Measurements from ENCODE around the gene ZNF609. TPM values are rescaled to one million over a fixed set of nuclear protein-coding genes. Genes with fewer than 3 reads are reported as not detected.
A peak's percentile ranks its signal among the peaks of the same experiment; 100 is the strongest.

Gene ZNF609
- total RNA-seq, 5 donors from 2014 or later (not counting 1 experiment from before 2014, with no cell fraction given): 52.7 to 81.8 (median 59.3) TPM

DNA sequence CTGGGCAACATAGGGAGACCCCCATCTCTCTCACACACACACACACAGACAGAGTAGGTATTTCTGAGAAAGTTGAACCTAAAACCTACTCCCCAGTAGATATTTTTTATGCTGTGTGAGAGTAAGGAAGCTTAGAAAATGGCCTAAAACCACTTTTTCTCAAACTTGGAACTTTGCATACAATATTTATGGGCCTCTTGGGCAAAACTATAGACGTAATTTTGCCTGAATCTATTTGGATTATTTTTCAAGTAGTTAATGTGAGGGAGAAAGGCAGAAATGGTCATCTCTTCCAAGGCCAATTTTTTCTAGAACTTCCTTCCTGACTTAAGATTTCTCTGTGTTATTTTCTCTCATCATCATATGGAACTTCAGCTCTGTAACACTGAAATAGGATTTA lies 81.7 kb downstream of the ZNF609 start:
- Mint-ChIP-seq H3K36me3 (peaks cover 26% of the 10 kb centered on the region), H3K27me3 (no peaks in the 10 kb centered on the region), H3K4me1 (peaks cover 40 to 57% (median 46%) of the 10 kb centered on the region in 3 donors), H3K4me3 (no peak overlapping the region), H3K9me3 (peaks cover 0 to 4% (median 0%) of the 10 kb centered on the region in 3 donors), H3K27ac (peak overlapping the region in 1 of 2 donors; percentile 39)
- ChIA-PET CTCF (no interaction called here), POLR2A (no interaction called here)
- no CpG with 5 or more reads among the region's 1 CpG for WGBS (ENCODE audit: insufficient coverage)
- Histone ChIP-seq H3K9me3 (no peaks in the 10 kb centered on the region), H3K27ac (ENCODE audit: low read length) (no peak overlapping the region), H3K27me3 (replicated peaks in 1 of 2; ENCODE audit: control insufficient read depth in 2 of 2, extremely low read depth in 1 of 2, insufficient read depth in 2 of 2, low read length in 1 of 2) (no peaks in the 10 kb centered on the region), H3K36me3 (ENCODE audit: control insufficient read depth in 2 of 2, extremely low read depth in 1 of 2, insufficient read depth in 1 of 2, low read length in 1 of 2) (no peaks in the 10 kb centered on the region), H3K4me1 (ENCODE audit: control insufficient read depth in 1 of 2, extremely low read depth in 1 of 2, insufficient read depth in 2 of 2, low read length in 2 of 2) (no peaks in the 10 kb centered on the region), H3K4me3 (ENCODE audit: control insufficient read depth in 1 of 2, extremely low read depth in 1 of 2, low read length in 1 of 2) (no peak overlapping the region)
- DNase-seq: no peak
- no peak for ATAC-seq (replicated peaks in 1 of 4)

DNA sequence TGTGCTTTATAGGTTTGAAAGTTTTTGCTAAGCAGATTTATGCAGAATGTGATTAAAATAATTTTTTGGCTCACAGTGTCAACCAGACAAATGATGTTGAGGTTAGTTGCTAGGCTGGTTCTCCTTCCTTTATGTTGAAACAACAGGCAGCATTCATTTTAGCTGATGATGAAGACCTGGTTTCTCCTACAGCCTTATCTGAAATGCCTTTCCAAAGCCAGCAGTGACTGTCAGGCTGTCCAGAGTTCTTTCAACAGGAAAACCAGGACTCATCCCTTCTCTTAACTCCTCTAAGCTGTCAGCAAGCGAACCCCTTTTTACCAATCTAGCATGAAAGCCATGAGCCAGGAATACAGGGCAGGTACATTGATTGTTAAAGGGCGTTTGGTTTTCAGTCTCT lies 84.1 kb downstream of the ZNF609 start:
- ChIA-PET CTCF (no interaction called here), POLR2A (no interaction called here)
- Mint-ChIP-seq H3K27ac (peak overlapping the region in 1 of 2 donors; percentile 66), H3K9me3 (peaks cover 0 to 4% (median 0%) of the 10 kb centered on the region in 3 donors), H3K4me1 (peaks cover 58 to 70% (median 60%) of the 10 kb centered on the region in 3 donors), H3K27me3 (no peaks in the 10 kb centered on the region), H3K4me3 (no peak overlapping the region), H3K36me3 (peaks cover 28% of the 10 kb centered on the region)
- Histone ChIP-seq H3K27ac (ENCODE audit: low read length) (no peak overlapping the region), H3K4me3 (ENCODE audit: control insufficient read depth in 1 of 2, extremely low read depth in 1 of 2, low read length in 1 of 2) (no peak overlapping the region), H3K9me3 (no peaks in the 10 kb centered on the region), H3K4me1 (ENCODE audit: control insufficient read depth in 1 of 2, extremely low read depth in 1 of 2, insufficient read depth in 2 of 2, low read length in 2 of 2) (peaks cover 2 to 3% of the 10 kb centered on the region in 2 experiments), H3K36me3 (ENCODE audit: control insufficient read depth in 2 of 2, extremely low read depth in 1 of 2, insufficient read depth in 1 of 2, low read length in 1 of 2) (no peaks in the 10 kb centered on the region), H3K27me3 (replicated peaks in 1 of 2; ENCODE audit: control insufficient read depth in 2 of 2, extremely low read depth in 1 of 2, insufficient read depth in 2 of 2, low read length in 1 of 2) (no peaks in the 10 kb centered on the region)
- 100% methylated on average over 1 of the region's 2 CpGs for WGBS (ENCODE audit: insufficient coverage)
- ATAC-seq (replicated peaks in 1 of 4) (no peak), DNase-seq (no peak)

DNA sequence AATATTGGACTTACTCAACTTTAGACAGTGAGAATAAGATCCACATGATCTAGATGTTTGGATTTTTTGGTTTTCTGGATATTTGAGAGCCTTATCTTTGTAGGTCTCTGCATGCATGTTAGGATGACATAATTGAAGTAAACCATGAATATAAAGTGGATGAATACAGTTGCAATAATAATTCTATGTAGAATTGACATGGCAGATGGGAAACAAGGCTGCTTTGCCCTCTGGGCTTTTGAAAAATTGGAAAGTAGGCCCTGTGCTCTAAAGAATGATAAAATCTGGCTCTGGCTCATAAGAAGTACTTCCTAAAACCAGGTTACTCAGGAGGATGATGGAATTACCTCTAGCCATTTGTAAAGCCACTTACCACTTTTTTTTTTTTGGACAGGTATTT lies 86.9 kb downstream of the ZNF609 start:
- peaks cover 4 to 5% of the 10 kb centered on the region in 2 experiments for H3K4me1 ChIP-seq (ENCODE audit: control insufficient read depth in 1 of 2, extremely low read depth in 1 of 2, insufficient read depth in 2 of 2, low read length in 2 of 2)
- no peak overlapping the region for H3K4me3 ChIP-seq (ENCODE audit: control insufficient read depth in 1 of 2, extremely low read depth in 1 of 2, low read length in 1 of 2)
- ChIA-PET CTCF (no interaction called here), POLR2A (no interaction called here)
- Mint-ChIP-seq H3K4me1 (peaks cover 68 to 77% (median 69%) of the 10 kb centered on the region in 3 donors), H3K36me3 (peaks cover 32% of the 10 kb centered on the region), H3K27me3 (no peaks in the 10 kb centered on the region), H3K9me3 (peaks cover 0 to 4% (median 0%) of the 10 kb centered on the region in 3 donors), H3K27ac (peak overlapping the region in 1 of 2 donors; percentile 52), H3K4me3 (no peak overlapping the region)
- no peaks in the 10 kb centered on the region for H3K36me3 ChIP-seq (ENCODE audit: control insufficient read depth in 2 of 2, extremely low read depth in 1 of 2, insufficient read depth in 1 of 2, low read length in 1 of 2)
- DNase-seq (no peak), ATAC-seq (replicated peaks in 1 of 4) (no peak)
- H3K27me3 ChIP-seq (replicated peaks in 1 of 2; ENCODE audit: control insufficient read depth in 2 of 2, extremely low read depth in 1 of 2, insufficient read depth in 2 of 2, low read length in 1 of 2): no peaks in the 10 kb centered on the region
- no peak overlapping the region for H3K27ac ChIP-seq (ENCODE audit: low read length)
- H3K9me3 ChIP-seq: no peaks in the 10 kb centered on the region

DNA sequence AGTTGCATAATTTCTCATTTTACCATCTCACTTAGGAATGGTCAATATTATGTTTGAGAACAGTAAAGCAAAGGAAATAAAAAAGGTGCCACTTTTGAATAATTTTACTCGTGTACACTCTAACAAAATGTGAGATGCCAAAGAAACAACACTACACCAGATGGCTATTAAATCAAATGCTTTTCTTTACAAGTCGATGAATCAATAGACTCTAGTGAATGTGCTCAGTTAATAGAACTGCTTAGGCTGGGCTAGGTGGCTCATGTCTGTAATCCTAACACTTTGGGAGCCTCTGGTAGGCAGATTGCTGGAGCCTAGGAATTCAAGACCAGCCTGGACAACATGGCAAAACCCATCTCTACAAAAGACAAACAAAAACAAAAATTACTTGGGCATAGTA lies 87.9 kb downstream of the ZNF609 start:
- DNase-seq (no peak), ATAC-seq (replicated peaks in 1 of 4) (no peak)
- Mint-ChIP-seq H3K27me3 (no peaks in the 10 kb centered on the region), H3K27ac (peak overlapping the region in 1 of 2 donors; percentile 55), H3K9me3 (peaks cover 0 to 4% (median 0%) of the 10 kb centered on the region in 3 donors), H3K4me1 (peaks cover 69 to 78% (median 71%) of the 10 kb centered on the region in 3 donors), H3K36me3 (peaks cover 29% of the 10 kb centered on the region), H3K4me3 (no peak overlapping the region)
- no CpG with 5 or more reads among the region's 2 CpGs for WGBS (ENCODE audit: insufficient coverage)
- no peaks in the 10 kb centered on the region for H3K27me3 ChIP-seq (replicated peaks in 1 of 2; ENCODE audit: control insufficient read depth in 2 of 2, extremely low read depth in 1 of 2, insufficient read depth in 2 of 2, low read length in 1 of 2)
- no peak overlapping the region for H3K4me3 ChIP-seq (ENCODE audit: control insufficient read depth in 1 of 2, extremely low read depth in 1 of 2, low read length in 1 of 2)
- peaks cover 5 to 9% of the 10 kb centered on the region in 2 experiments for H3K4me1 ChIP-seq (ENCODE audit: control insufficient read depth in 1 of 2, extremely low read depth in 1 of 2, insufficient read depth in 2 of 2, low read length in 2 of 2)
- CTCF ChIA-PET: interaction anchor here in 1 of 2 donors (0.6 kb wide), 1 partner anchor 36 kb away, joined by 3 read pairs; no protein-coding TSS in a partner anchor
- no peaks in the 10 kb centered on the region for H3K36me3 ChIP-seq (ENCODE audit: control insufficient read depth in 2 of 2, extremely low read depth in 1 of 2, insufficient read depth in 1 of 2, low read length in 1 of 2)
- POLR2A ChIA-PET: no interaction called here
- no peaks in the 10 kb centered on the region for H3K9me3 ChIP-seq
- no peak overlapping the region for H3K27ac ChIP-seq (ENCODE audit: low read length)

DNA sequence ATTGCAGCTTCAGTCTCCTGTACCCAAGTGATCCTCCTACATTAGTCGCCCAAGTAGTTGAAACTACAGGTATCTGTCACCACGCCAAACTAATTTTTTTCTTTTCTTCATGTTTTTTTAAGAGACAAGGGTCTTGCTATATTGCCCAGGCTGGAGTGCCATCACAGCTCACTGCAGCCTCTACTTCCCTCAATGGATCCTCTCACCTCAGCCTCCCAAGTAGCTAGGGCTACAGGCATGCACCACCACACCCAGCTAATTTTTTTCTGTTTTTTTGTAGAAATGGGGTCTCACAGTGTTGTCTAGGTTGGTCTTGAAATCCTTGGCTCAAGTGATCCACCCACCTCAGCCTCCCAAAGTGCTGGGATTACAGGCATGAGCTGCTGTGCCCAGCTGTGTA lies 89.5 kb downstream of the ZNF609 start:
- H3K27ac ChIP-seq (ENCODE audit: low read length): no peak overlapping the region
- WGBS (ENCODE audit: insufficient coverage): 100% methylated on average over 1 of the region's 2 CpGs
- DNase-seq (no peak), ATAC-seq (replicated peaks in 1 of 4) (no peak)
- H3K27me3 ChIP-seq (replicated peaks in 1 of 2; ENCODE audit: control insufficient read depth in 2 of 2, extremely low read depth in 1 of 2, insufficient read depth in 2 of 2, low read length in 1 of 2): no peaks in the 10 kb centered on the region
- no peak overlapping the region for H3K4me3 ChIP-seq (ENCODE audit: control insufficient read depth in 1 of 2, extremely low read depth in 1 of 2, low read length in 1 of 2)
- H3K27ac Mint-ChIP-seq: peak overlapping the region in 1 of 2 donors; percentile 9
- no peak overlapping the region for H3K4me3 Mint-ChIP-seq
- ChIA-PET CTCF (no interaction called here), POLR2A (interaction anchor here in 1 of 2 donors (0.5 kb wide), 1 partner anchor 1061 kb away, joined by 4 read pairs; no protein-coding TSS in a partner anchor)
- no peaks in the 10 kb centered on the region for H3K27me3 Mint-ChIP-seq
- peaks cover 61 to 76% (median 63%) of the 10 kb centered on the region in 3 donors for H3K4me1 Mint-ChIP-seq
- peaks cover 17% of the 10 kb centered on the region for H3K36me3 Mint-ChIP-seq
- H3K9me3 Mint-ChIP-seq: peaks cover 0 to 4% (median 0%) of the 10 kb centered on the region in 3 donors
- no peaks in the 10 kb centered on the region for H3K36me3 ChIP-seq (ENCODE audit: control insufficient read depth in 2 of 2, extremely low read depth in 1 of 2, insufficient read depth in 1 of 2, low read length in 1 of 2)
- H3K4me1 ChIP-seq (ENCODE audit: control insufficient read depth in 1 of 2, extremely low read depth in 1 of 2, insufficient read depth in 2 of 2, low read length in 2 of 2): peaks cover 5 to 9% of the 10 kb centered on the region in 2 experiments
- H3K9me3 ChIP-seq: no peaks in the 10 kb centered on the region

DNA sequence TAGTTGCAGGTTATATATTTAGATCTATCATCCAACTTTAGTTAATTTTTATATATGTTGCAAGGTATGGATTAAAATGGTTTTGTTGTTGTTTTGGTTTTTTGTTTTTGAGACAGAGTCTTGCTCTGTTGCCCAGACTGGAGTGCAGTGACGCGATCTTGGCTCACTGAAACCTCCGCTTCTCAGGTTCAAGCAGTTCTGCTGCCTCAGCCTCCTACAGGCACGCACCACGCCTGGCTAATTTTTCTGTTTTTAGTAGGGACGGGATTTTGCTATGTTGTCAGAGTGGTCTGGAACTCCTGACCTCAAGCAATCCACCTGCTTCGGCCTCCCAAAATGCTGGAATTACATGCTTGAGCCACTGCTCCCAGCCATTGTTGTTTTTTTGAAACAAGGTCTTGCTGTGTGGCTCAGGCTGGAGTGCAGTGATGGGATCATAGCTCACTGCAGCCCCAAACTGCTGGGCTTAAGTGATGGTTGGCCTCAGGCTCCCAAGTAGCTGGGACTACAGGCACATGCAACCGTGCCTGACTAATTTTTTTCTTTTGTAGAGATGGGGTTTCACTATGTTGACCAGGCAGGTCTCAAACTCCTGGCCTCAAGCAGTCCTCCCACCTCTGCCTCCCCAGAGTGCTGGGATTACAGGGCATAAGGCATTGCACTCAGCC lies 92.0 kb downstream of the ZNF609 start:
- 100% methylated on average over 4 of the region's 8 CpGs for WGBS (ENCODE audit: insufficient coverage)
- no peaks in the 10 kb centered on the region for H3K27me3 Mint-ChIP-seq
- H3K4me3 ChIP-seq (ENCODE audit: control insufficient read depth in 1 of 2, extremely low read depth in 1 of 2, low read length in 1 of 2): no peak overlapping the region
- H3K4me3 Mint-ChIP-seq: no peak overlapping the region
- H3K36me3 Mint-ChIP-seq: peaks cover 10% of the 10 kb centered on the region
- H3K4me1 Mint-ChIP-seq: peaks cover 51 to 60% (median 52%) of the 10 kb centered on the region in 3 donors
- no peak overlapping the region for H3K27ac ChIP-seq (ENCODE audit: low read length)
- ChIA-PET CTCF (no interaction called here), POLR2A (interaction anchor here (0.7 to 0.8 kb wide), 2 partner anchors 16 to 118 kb away, joined by 3 to 4 read pairs; no protein-coding TSS in a partner anchor)
- H3K27me3 ChIP-seq (replicated peaks in 1 of 2; ENCODE audit: control insufficient read depth in 2 of 2, extremely low read depth in 1 of 2, insufficient read depth in 2 of 2, low read length in 1 of 2): no peaks in the 10 kb centered on the region
- DNase-seq: no peak
- no peaks in the 10 kb centered on the region for H3K36me3 ChIP-seq (ENCODE audit: control insufficient read depth in 2 of 2, extremely low read depth in 1 of 2, insufficient read depth in 1 of 2, low read length in 1 of 2)
- peaks cover 5 to 9% of the 10 kb centered on the region in 2 experiments for H3K4me1 ChIP-seq (ENCODE audit: control insufficient read depth in 1 of 2, extremely low read depth in 1 of 2, insufficient read depth in 2 of 2, low read length in 2 of 2)
- ATAC-seq (replicated peaks in 1 of 4): no peak
- no peaks in the 10 kb centered on the region for H3K9me3 Mint-ChIP-seq
- no peak overlapping the region for H3K27ac Mint-ChIP-seq
- no peaks in the 10 kb centered on the region for H3K9me3 ChIP-seq
